MM.1S (cell line): Measurements from ENCODE around the gene HAUS1.

Experiments
- DNase-seq: peaks from one replicate; pipeline ENCODE4 v3.0.0-alpha.2; 2015
- H2AFZ ChIP-seq: fragments of 300-600 bp; sonication (generic); 2 replicates; pipeline ENCODE4 v1.6.0; 2016; ENCODE audit warnings: antibody characterized with exemption, low read length
- H3F3A ChIP-seq: fragments of 300-600 bp; sonication (generic); 2 replicates; pipeline ENCODE4 v1.6.1; 2016; ENCODE audit warnings: mild to moderate bottlenecking, antibody characterized with exemption, low read length, moderate library complexity, mixed read lengths; ENCODE audit not compliant: insufficient read depth
- H3K27ac ChIP-seq: fragments of 300-600 bp; sonication (generic); 2 replicates; pipeline ENCODE4 v1.5.1; 2016; ENCODE audit warnings: mild to moderate bottlenecking, low read length
- H3K27me3 ChIP-seq: fragments of 300-600 bp; sonication (generic); replicated peaks from 2 replicates; pipeline ENCODE4 v1.6.0; 2016; ENCODE audit warnings: low read length; ENCODE audit not compliant: insufficient read depth
- H3K36me3 ChIP-seq: fragments of 300-600 bp; sonication (generic); replicated peaks from 2 replicates; pipeline ENCODE4 v1.6.1; 2016; ENCODE audit warnings: mild to moderate bottlenecking, low read length, mixed read lengths; ENCODE audit not compliant: insufficient read depth
- H3K4me1 ChIP-seq: fragments of 300-600 bp; sonication (generic); 2 replicates; pipeline ENCODE4 v1.6.1; 2016; ENCODE audit warnings: low read length, mixed read lengths
- H3K4me2 ChIP-seq: fragments of 300-600 bp; sonication (generic); 2 replicates; pipeline ENCODE4 v1.6.0; 2016; ENCODE audit warnings: low read depth, low read length
- H3K4me3 ChIP-seq: fragments of 300-600 bp; sonication (generic); 2 replicates; pipeline ENCODE4 v1.5.1; 2016; ENCODE audit warnings: low read length, mixed read lengths
- H3K79me2 ChIP-seq: fragments of 300-600 bp; sonication (generic); 2 replicates; pipeline ENCODE4 v1.6.1; 2016; ENCODE audit warnings: mixed run types, low read length, mixed read lengths
- H3K9ac ChIP-seq: fragments of 300-600 bp; sonication (generic); 2 replicates; pipeline ENCODE4 v1.6.1; 2016; ENCODE audit warnings: low read length, mixed read lengths
- H3K9me2 ChIP-seq: fragments of 300-600 bp; sonication (generic); replicated peaks from 2 replicates; pipeline ENCODE4 v1.6.1; 2016; ENCODE audit warnings: mild to moderate bottlenecking, low read length, mixed read lengths; ENCODE audit not compliant: insufficient read depth
- H3K9me3 ChIP-seq: fragments of 300-600 bp; sonication (generic); replicated peaks from 2 replicates; pipeline ENCODE4 v1.6.1; 2016; ENCODE audit warnings: mild to moderate bottlenecking, low read length, mixed read lengths; ENCODE audit not compliant: insufficient read depth
- H4K20me1 ChIP-seq: fragments of 300-600 bp; sonication (generic); 2 replicates; pipeline ENCODE4 v1.6.1; 2016; ENCODE audit warnings: mild to moderate bottlenecking, low read length, moderate library complexity, mixed read lengths; ENCODE audit not compliant: insufficient read depth
- CTCF ChIP-seq: fragments of 300-600 bp; sonication (generic); IDR thresholded peaks from 2 replicates; pipeline ENCODE4 v1.5.1; 2016; ENCODE audit warnings: antibody characterized with exemption, low read length, mixed read lengths
- EZH2 ChIP-seq: fragments of 300-600 bp; sonication (generic); optimal IDR thresholded peaks from 2 replicates; pipeline ENCODE3; 2017; ENCODE audit warnings: low read depth, mild to moderate bottlenecking, antibody characterized with exemption, low read length, mixed read lengths
- EZH2phosphoT487 ChIP-seq: fragments of 300-600 bp; sonication (generic); IDR thresholded peaks from 2 replicates; pipeline ENCODE4 v1.6.1; 2018; ENCODE audit warnings: antibody characterized with exemption, low read length

Gene HAUS1

GRCh38 chr18:46060359-46060841 is 43.8 kb upstream of the HAUS1 start:
- H3K4me1 ChIP-seq: peaks cover 37% of the 10 kb centered on the region
- H3K36me3 ChIP-seq: no peaks in the 10 kb centered on the region
- H3K4me2 ChIP-seq: no peak overlapping the region
- no peak overlapping the region for H2AFZ ChIP-seq
- no peak for TF ChIP-seq EZH2
- TF ChIP-seq EZH2phosphoT487: no peak
- TF ChIP-seq CTCF: no peak
- no peaks in the 10 kb centered on the region for H4K20me1 ChIP-seq
- H3K9me2 ChIP-seq: no peaks in the 10 kb centered on the region
- DNase-seq: no peak
- no peak overlapping the region for H3K4me3 ChIP-seq
- no peaks in the 10 kb centered on the region for H3K27me3 ChIP-seq
- no peaks in the 10 kb centered on the region; the same call in 1 of the 2 replicates for H3K79me2 ChIP-seq
- no peaks in the 10 kb centered on the region for H3K9me3 ChIP-seq
- no peak overlapping the region for H3K27ac ChIP-seq
- peaks cover 28% of the 10 kb centered on the region for H3F3A ChIP-seq
- no peak overlapping the region for H3K9ac ChIP-seq

- no peaks in the 10 kb centered on the region for H3K9me2 ChIP-seq
- H3K4me2 ChIP-seq: peak overlapping the region; percentile 31; the same call in 1 of the 2 replicates
- peaks cover 19% of the 10 kb centered on the region for H3F3A ChIP-seq
- TF ChIP-seq EZH2phosphoT487 (no peak), CTCF (no peak), EZH2 (no peak)
- no peaks in the 10 kb centered on the region for H3K36me3 ChIP-seq
- H3K9ac ChIP-seq: no peak overlapping the region
- H3K4me3 ChIP-seq: no peak overlapping the region
- H3K27ac ChIP-seq: peak overlapping the region; percentile 76; the same call in 1 of the 2 replicates
- DNase-seq: peak; percentile 61
- no peaks in the 10 kb centered on the region for H4K20me1 ChIP-seq
- no peaks in the 10 kb centered on the region for H3K27me3 ChIP-seq
- no peaks in the 10 kb centered on the region for H3K9me3 ChIP-seq
- H3K79me2 ChIP-seq: no peaks in the 10 kb centered on the region; the same call in 1 of the 2 replicates
- H3K4me1 ChIP-seq: peaks cover 31% of the 10 kb centered on the region
- peak overlapping the region; percentile 1; the same call in 1 of the 2 replicates for H2AFZ ChIP-seq
Observed at GRCh38 chr18:46061387-46061786, 42.8 kb upstream of the HAUS1 start.

- Histone ChIP-seq H3K4me3 (no peak overlapping the region), H3K9me2 (no peaks in the 10 kb centered on the region), H3K27ac (peak overlapping the region; percentile 76; the same call in 1 of the 2 replicates), H3K9ac (no peak overlapping the region), H3K4me1 (peaks cover 30% of the 10 kb centered on the region), H2AFZ (peak overlapping the region; percentile 54), H3K4me2 (peak overlapping the region; percentile 31), H3K36me3 (no peaks in the 10 kb centered on the region), H3K79me2 (no peaks in the 10 kb centered on the region; the same call in 1 of the 2 replicates), H3K9me3 (no peaks in the 10 kb centered on the region), H4K20me1 (no peaks in the 10 kb centered on the region), H3K27me3 (no peaks in the 10 kb centered on the region), H3F3A (peaks cover 17% of the 10 kb centered on the region)
- peak; percentile 76 for DNase-seq
- no peak for TF ChIP-seq CTCF
Observed at GRCh38 chr18:46061796-46062195, 42.4 kb upstream of the HAUS1 start.
